PFSK-1 (cell line): ENCODE results near the gene CCDC183.
A peak's percentile ranks its signal among the peaks of the same experiment; 100 is the strongest.

Experiments
- FOXP2 ChIP-seq: optimal IDR thresholded peaks from 2 replicates; pipeline ENCODE3; 2011; ENCODE audit warnings: borderline replicate concordance, control low read depth, inconsistent platforms; ENCODE audit not compliant: insufficient read depth; ENCODE audit errors: extremely low read length, extremely low read depth
- POLR2AphosphoS5 ChIP-seq: IDR thresholded peaks from 2 replicates; pipeline ENCODE4 v1.6.1; 2012; ENCODE audit warnings: low read depth, mild to moderate bottlenecking, control low read depth, low read length, moderate library complexity
- SIN3A ChIP-seq: IDR thresholded peaks from 2 replicates; pipeline ENCODE4 v1.6.1; 2012; ENCODE audit warnings: mild to moderate bottlenecking, low read length, moderate library complexity, borderline replicate concordance; ENCODE audit not compliant: insufficient read depth
- TAF1 ChIP-seq: IDR thresholded peaks from 2 replicates; pipeline ENCODE4 v1.6.1; 2012; ENCODE audit warnings: low read length, control low read depth, borderline replicate concordance; ENCODE audit not compliant: insufficient read depth
- TF ChIP-seq, protein P1 (sequence below), 2 experiments: IDR thresholded peaks; 2 replicates each; pipeline versions ENCODE4 v1.6.1 to v1.8.0; 2011 to 2012; ENCODE audit warnings: low read depth in 2 of 2, low read length in 2 of 2, control low read depth in 1 of 2, inconsistent platforms in 1 of 2, mild to moderate bottlenecking in 1 of 2, moderate library complexity in 1 of 2; ENCODE audit not compliant: insufficient read depth in 1 of 2

The CCDC183 gene

GRCh38 chr9:136805207-136805740 lies 9.1 kb downstream of the CCDC183 start:
- no peak for TF ChIP-seq POLR2AphosphoS5
- TF ChIP-seq SIN3A: no peak
- TF ChIP-seq, protein P1, sequence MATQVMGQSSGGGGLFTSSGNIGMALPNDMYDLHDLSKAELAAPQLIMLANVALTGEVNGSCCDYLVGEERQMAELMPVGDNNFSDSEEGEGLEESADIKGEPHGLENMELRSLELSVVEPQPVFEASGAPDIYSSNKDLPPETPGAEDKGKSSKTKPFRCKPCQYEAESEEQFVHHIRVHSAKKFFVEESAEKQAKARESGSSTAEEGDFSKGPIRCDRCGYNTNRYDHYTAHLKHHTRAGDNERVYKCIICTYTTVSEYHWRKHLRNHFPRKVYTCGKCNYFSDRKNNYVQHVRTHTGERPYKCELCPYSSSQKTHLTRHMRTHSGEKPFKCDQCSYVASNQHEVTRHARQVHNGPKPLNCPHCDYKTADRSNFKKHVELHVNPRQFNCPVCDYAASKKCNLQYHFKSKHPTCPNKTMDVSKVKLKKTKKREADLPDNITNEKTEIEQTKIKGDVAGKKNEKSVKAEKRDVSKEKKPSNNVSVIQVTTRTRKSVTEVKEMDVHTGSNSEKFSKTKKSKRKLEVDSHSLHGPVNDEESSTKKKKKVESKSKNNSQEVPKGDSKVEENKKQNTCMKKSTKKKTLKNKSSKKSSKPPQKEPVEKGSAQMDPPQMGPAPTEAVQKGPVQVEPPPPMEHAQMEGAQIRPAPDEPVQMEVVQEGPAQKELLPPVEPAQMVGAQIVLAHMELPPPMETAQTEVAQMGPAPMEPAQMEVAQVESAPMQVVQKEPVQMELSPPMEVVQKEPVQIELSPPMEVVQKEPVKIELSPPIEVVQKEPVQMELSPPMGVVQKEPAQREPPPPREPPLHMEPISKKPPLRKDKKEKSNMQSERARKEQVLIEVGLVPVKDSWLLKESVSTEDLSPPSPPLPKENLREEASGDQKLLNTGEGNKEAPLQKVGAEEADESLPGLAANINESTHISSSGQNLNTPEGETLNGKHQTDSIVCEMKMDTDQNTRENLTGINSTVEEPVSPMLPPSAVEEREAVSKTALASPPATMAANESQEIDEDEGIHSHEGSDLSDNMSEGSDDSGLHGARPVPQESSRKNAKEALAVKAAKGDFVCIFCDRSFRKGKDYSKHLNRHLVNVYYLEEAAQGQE (IDR thresholded peaks at IDR 0.05; ENCODE audit: insufficient read depth in 1 of 2, low read depth in 2 of 2, low read length in 2 of 2): no peak
- TF ChIP-seq FOXP2: no peak
- no peak for TF ChIP-seq TAF1

DNA sequence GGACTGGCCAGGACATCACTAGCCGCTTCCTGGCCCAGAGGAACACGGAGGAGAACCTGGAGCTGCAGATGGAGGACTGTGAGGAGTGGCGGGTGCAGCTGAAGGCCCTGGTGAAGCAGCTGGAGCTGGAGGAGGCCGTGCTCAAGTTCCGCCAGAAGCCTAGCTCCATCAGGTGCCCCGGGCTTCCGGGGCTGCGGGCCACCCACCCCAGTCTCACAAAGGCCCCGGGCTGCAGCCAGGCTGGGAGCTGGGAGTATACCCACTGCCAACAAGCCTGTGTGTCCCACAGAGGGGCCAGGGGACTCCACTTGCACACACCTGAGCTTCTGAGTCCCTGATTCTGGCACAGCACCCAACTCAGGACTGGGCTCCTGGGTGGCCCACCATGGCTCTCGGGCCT lies 9.9 kb downstream of the CCDC183 start:
- TF ChIP-seq POLR2AphosphoS5 (no peak), FOXP2 (no peak), SIN3A (no peak)
- TF ChIP-seq, protein P1 (IDR thresholded peaks at IDR 0.05; ENCODE audit: insufficient read depth in 1 of 2, low read depth in 2 of 2, low read length in 2 of 2): no peak

- TF ChIP-seq FOXP2: no peak
- TF ChIP-seq, protein P1 (IDR thresholded peaks at IDR 0.05; ENCODE audit: insufficient read depth in 1 of 2, low read depth in 2 of 2, low read length in 2 of 2): no peak
- no peak for TF ChIP-seq POLR2AphosphoS5
- no peak for TF ChIP-seq SIN3A
- no peak for TF ChIP-seq TAF1
These were observed 10.6 kb downstream of the CCDC183 start for GRCh38 chr9:136806631-136807201.

DNA sequence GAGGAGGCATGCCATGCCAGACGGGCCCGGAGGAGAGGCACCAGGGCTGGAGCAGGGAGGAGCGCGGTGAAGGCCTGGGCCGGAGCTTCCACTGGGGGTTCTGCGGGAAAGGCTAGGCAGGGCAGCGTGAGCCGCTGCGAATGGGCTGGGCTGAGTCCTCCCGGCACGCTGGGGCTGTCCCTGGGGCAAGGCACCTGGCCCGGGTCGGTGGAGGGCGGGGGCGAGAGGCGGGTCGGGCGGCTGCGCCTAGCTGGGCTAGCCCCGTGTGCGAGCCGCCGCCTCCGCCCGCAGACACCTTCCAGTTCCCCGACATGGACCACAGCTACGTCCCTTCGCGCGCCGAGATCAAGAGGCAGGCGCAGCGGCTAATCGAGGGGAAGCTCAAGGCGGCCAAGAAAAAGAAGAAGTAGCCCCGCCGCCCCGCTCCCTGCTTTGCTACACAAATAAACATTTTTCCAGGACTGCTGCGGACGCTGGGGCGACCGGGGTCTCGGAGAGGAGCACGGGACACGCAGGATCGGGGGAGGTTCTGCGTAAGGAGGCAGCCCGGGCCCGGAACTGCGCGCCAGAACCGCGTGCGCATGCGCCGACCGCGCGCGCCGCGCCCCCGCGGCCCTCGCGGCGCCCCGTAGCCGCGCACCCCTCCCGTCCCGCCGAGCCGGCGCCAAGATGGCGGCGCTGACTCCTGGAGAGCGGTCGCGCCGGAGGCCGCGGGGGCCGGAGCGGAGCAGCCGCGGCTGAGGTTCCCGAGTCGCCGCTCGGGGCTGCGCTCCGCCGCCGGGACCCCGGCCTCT lies 11.3 kb downstream of the CCDC183 start, which contains the start of gene RABL6:
RABL6 (plus strand) TSS at position 668 of the 794 bp plus-strand sequence. CDS start 249 bp downstream, outside the sequence.
- TF ChIP-seq, protein P1 (IDR thresholded peaks at IDR 0.05; ENCODE audit: insufficient read depth in 1 of 2, low read depth in 2 of 2, low read length in 2 of 2): no peak
- TF ChIP-seq SIN3A: no peak
- peak; percentile 73; the same call in 1 of the 2 replicates for TF ChIP-seq POLR2AphosphoS5
- no peak for TF ChIP-seq FOXP2
- TF ChIP-seq TAF1: peak; percentile 96
